H9 (cell line): ENCODE results near the gene ISCU. TPM values are rescaled to one million over a fixed set of nuclear protein-coding genes. Genes with fewer than 3 reads are reported as not detected.

Source experiments
- DNase-seq: peaks from one replicate; pipeline ENCODE4 v3.0.0-alpha.2; 2017
- H2AFZ ChIP-seq: one replicate; pipeline ENCODE4 v1.6.1; 2013; ENCODE audit warnings: mild to moderate bottlenecking, low read length, control low read depth, moderate library complexity
- H2AK5ac ChIP-seq: 2 replicates; pipeline ENCODE4 v1.6.1; 2013; ENCODE audit warnings: low read length, control low read depth, mixed read lengths; ENCODE audit not compliant: insufficient read length
- H2BK120ac ChIP-seq: one replicate; pipeline ENCODE4 v1.6.1; 2013; ENCODE audit warnings: low read depth, mild to moderate bottlenecking, low read length, control low read depth, inconsistent platforms; ENCODE audit not compliant: poor library complexity, severe bottlenecking
- H2BK12ac ChIP-seq: 2 replicates; pipeline ENCODE4 v1.6.1; 2013; ENCODE audit warnings: low read length, control low read depth, mixed read lengths, low read depth; ENCODE audit not compliant: insufficient read length
- H2BK15ac ChIP-seq: 2 replicates; pipeline ENCODE4 v1.6.1; 2013; ENCODE audit warnings: low read depth, low read length, control low read depth
- H2BK20ac ChIP-seq: one replicate; pipeline ENCODE4 v1.6.1; 2013; ENCODE audit warnings: low read depth, mild to moderate bottlenecking, low read length, control low read depth, inconsistent platforms; ENCODE audit not compliant: poor library complexity, severe bottlenecking
- H2BK5ac ChIP-seq: 2 replicates; pipeline ENCODE4 v1.6.1; 2013; ENCODE audit warnings: low read length, control low read depth, mixed read lengths; ENCODE audit not compliant: insufficient read length
- H3K14ac ChIP-seq: 2 replicates; pipeline ENCODE4 v1.6.1; 2013; ENCODE audit warnings: low read length, control low read depth; ENCODE audit not compliant: insufficient read depth
- H3K18ac ChIP-seq: 2 replicates; pipeline ENCODE4 v1.6.1; 2013; ENCODE audit warnings: low read depth, mild to moderate bottlenecking, mixed read lengths, low read length, control low read depth; ENCODE audit not compliant: insufficient read length
- H3K23ac ChIP-seq: 2 replicates; pipeline ENCODE4 v1.6.1; 2013; ENCODE audit warnings: low read length, control low read depth, mixed read lengths, low read depth; ENCODE audit not compliant: insufficient read length
- H3K23me2 ChIP-seq: 2 replicates; pipeline ENCODE4 v1.6.1; 2013; ENCODE audit warnings: low read depth, mild to moderate bottlenecking, mixed read lengths, low read length, control low read depth; ENCODE audit not compliant: insufficient read length, poor library complexity, severe bottlenecking
- H3K27ac ChIP-seq: 2 replicates; pipeline ENCODE4 v1.5.1; 2013; ENCODE audit warnings: low read length, control low read depth, mixed read lengths, low read depth; ENCODE audit not compliant: insufficient read length
- H3K27me3 ChIP-seq: 2 replicates; pipeline ENCODE4 v1.6.1; 2013; ENCODE audit warnings: low read length, control low read depth, inconsistent platforms; ENCODE audit not compliant: insufficient read depth
- H3K4ac ChIP-seq: 2 replicates; pipeline ENCODE4 v1.6.1; 2013; ENCODE audit warnings: low read depth, mild to moderate bottlenecking, control low read depth, inconsistent platforms, low read length, moderate library complexity
- H3K4me1 ChIP-seq: 2 replicates; pipeline ENCODE4 v1.6.1; 2013; ENCODE audit warnings: low read length, control low read depth, inconsistent platforms; ENCODE audit not compliant: insufficient read depth
- H3K4me2 ChIP-seq: 2 replicates; pipeline ENCODE4 v1.6.1; 2013; ENCODE audit warnings: low read length, control low read depth, mixed read lengths; ENCODE audit not compliant: insufficient read length, insufficient read depth
- H3K56ac ChIP-seq: 2 replicates; pipeline ENCODE4 v1.6.1; 2013; ENCODE audit warnings: low read depth, mild to moderate bottlenecking, mixed read lengths, low read length, control low read depth; ENCODE audit not compliant: insufficient read length
- H3K79me1 ChIP-seq: 2 replicates; pipeline ENCODE4 v1.6.1; 2013; ENCODE audit warnings: low read depth, mild to moderate bottlenecking, moderate library complexity, low read length, control low read depth, inconsistent platforms; ENCODE audit not compliant: insufficient read depth, poor library complexity, severe bottlenecking
- H3K79me2 ChIP-seq: 2 replicates; pipeline ENCODE4 v1.6.1; 2013; ENCODE audit warnings: low read length, control low read depth, inconsistent platforms; ENCODE audit not compliant: insufficient read depth
- H3K9ac ChIP-seq: 2 replicates; pipeline ENCODE4 v1.6.1; 2013; ENCODE audit warnings: low read length, control low read depth, mixed read lengths; ENCODE audit not compliant: insufficient read length; ENCODE audit errors: extremely low read depth
- H3K9me3 ChIP-seq: one replicate; pipeline ENCODE4 v1.6.1; 2013; ENCODE audit warnings: low read depth, low read length, inconsistent platforms; ENCODE audit not compliant: control insufficient read depth
- H3T11ph ChIP-seq: one replicate; pipeline ENCODE4 v1.6.1; 2013; ENCODE audit warnings: mild to moderate bottlenecking, low read length, control low read depth, inconsistent platforms
- H4K20me1 ChIP-seq: one replicate; pipeline ENCODE4 v1.6.1; 2013; ENCODE audit not compliant: control insufficient read depth, insufficient read length, insufficient read depth
- H4K5ac ChIP-seq: 2 replicates; pipeline ENCODE4 v1.6.1; 2013; ENCODE audit warnings: low read depth, mild to moderate bottlenecking, mixed read lengths, low read length, control low read depth; ENCODE audit not compliant: insufficient read length
- H4K8ac ChIP-seq: replicated peaks from 2 replicates; pipeline ENCODE4 v1.6.1; 2013; ENCODE audit warnings: low read length, control low read depth, mixed read lengths, low read depth; ENCODE audit not compliant: insufficient read length
- H4K91ac ChIP-seq: 2 replicates; pipeline ENCODE4 v1.6.1; 2013; ENCODE audit warnings: low read depth, mild to moderate bottlenecking, moderate library complexity, mixed read lengths, low read length, control low read depth; ENCODE audit not compliant: insufficient read length
- H3K27ac Mint-ChIP-seq, 3 experiments: 2 replicates in 2 of 3; 3 replicates in 1 of 3; pipeline ENCODE4 v1.8.0; 2020 to 2021; ENCODE audit warnings: mixed read lengths in 3 of 3, mild to moderate bottlenecking in 1 of 3, moderate library complexity in 1 of 3
- H3K27me3 Mint-ChIP-seq: 2 replicates; pipeline ENCODE4 v1.8.0; 2021; ENCODE audit warnings: low read depth, mild to moderate bottlenecking, moderate library complexity, mixed read lengths
- H3K36me3 Mint-ChIP-seq, 3 experiments: 2 replicates in 2 of 3; 3 replicates in 1 of 3; pipeline ENCODE4 v1.8.0; 2020 to 2021; ENCODE audit warnings: low read depth in 3 of 3, mixed read lengths in 3 of 3; ENCODE audit not compliant: insufficient read depth in 1 of 3
- H3K4me1 Mint-ChIP-seq, 2 experiments: 2 replicates each; pipeline ENCODE4 v1.8.0; 2020; ENCODE audit warnings: mixed read lengths in 2 of 2
- H3K4me3 Mint-ChIP-seq, 2 experiments: 2 replicates in 1 of 2; 3 replicates in 1 of 2; pipeline ENCODE4 v1.8.0; 2020 to 2021; ENCODE audit warnings: mild to moderate bottlenecking in 2 of 2, mixed read lengths in 2 of 2, moderate library complexity in 1 of 2
- H3K9me3 Mint-ChIP-seq, 2 experiments: 2 replicates in 1 of 2; 3 replicates in 1 of 2; pipeline ENCODE4 v1.8.0; 2020; ENCODE audit warnings: mild to moderate bottlenecking in 2 of 2, mixed read lengths in 2 of 2, moderate library complexity in 1 of 2
- WGBS: extraction: QIAGEN DNeasy Blood & Tissue Kit; methylation state at CpG from one replicate; pipeline ENCODE4 v1.1.7; 2013; ENCODE audit warnings: missing lambda C conversion rate, low lambda C conversion rate, mixed read lengths; ENCODE audit not compliant: insufficient read length; ENCODE audit errors: extremely low coverage; 5-methylcytosine and 5-hydroxymethylcytosine counted together
- total RNA-seq: library from RNA; stranded (reverse); gene quantifications from 2 replicates; pipeline ENCODE4 v1.2.1, GENCODE V29; 2021
- TF ChIP-seq, protein P1 (sequence below): fragments of 200-600 bp; sonication (generic); conservative IDR thresholded peaks from 3 replicates; pipeline ENCODE4 v1.8.0; 2021; ENCODE audit warnings: antibody characterized with exemption, mild to moderate bottlenecking

Gene ISCU
- total RNA-seq, 1 experiment from 2014 or later, result 64.9 TPM

DNA sequence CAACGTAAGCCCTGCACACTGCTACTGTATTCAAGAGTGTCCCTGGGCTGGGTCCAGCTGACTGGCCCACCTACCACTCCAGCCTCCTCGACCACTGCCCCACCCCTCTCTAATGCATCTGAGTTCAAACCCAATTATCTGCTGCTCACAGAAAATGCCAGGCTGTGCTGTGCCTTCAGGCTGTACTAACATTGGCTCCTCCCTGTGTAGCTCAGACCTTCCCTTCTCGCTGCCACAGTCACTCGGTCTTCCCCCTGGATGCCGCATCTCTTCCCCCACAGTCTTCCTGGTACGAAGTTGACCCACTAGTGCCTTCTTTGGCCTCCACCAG lies 35.3 kb upstream of the ISCU start:
- no peak overlapping the region for H4K8ac ChIP-seq
- no peak overlapping the region for H2BK120ac ChIP-seq
- no peaks in the 10 kb centered on the region for H3K27me3 Mint-ChIP-seq
- no peaks in the 10 kb centered on the region for H3K79me1 ChIP-seq
- no peak overlapping the region for H4K91ac ChIP-seq
- no peak overlapping the region for H3K4me2 ChIP-seq
- no peak overlapping the region for H2BK5ac ChIP-seq
- no peaks in the 10 kb centered on the region for H3K79me2 ChIP-seq
- no peaks in the 10 kb centered on the region for H3K4me1 Mint-ChIP-seq
- peak overlapping the region in 1 of 3 experiments; percentile 76; a peak in 3 of 7 replicates for H3K27ac Mint-ChIP-seq
- no peak overlapping the region for H3T11ph ChIP-seq
- no peak overlapping the region for H2AK5ac ChIP-seq
- no peaks in the 10 kb centered on the region for H3K9me3 Mint-ChIP-seq
- no peak overlapping the region for H3K18ac ChIP-seq
- H3K9me3 ChIP-seq, result no peaks in the 10 kb centered on the region
- DNase-seq, result no peak
- H3K36me3 Mint-ChIP-seq, result peaks cover 50 to 97% (median 94%) of the 10 kb centered on the region in 3 experiments
- no peaks in the 10 kb centered on the region for H3K23me2 ChIP-seq
- H3K27me3 ChIP-seq, result no peaks in the 10 kb centered on the region
- H2BK12ac ChIP-seq, result no peak overlapping the region
- WGBS, result no CpG with 5 or more reads among the region's 6 CpGs
- no peak overlapping the region for H2BK15ac ChIP-seq
- H3K23ac ChIP-seq, result no peak overlapping the region
- H3K4me3 Mint-ChIP-seq, result no peak overlapping the region
- H2AFZ ChIP-seq, result no peak overlapping the region
- no peak overlapping the region for H4K5ac ChIP-seq
- no peak overlapping the region for H3K14ac ChIP-seq
- no peak overlapping the region for H3K9ac ChIP-seq
- H2BK20ac ChIP-seq, result no peak overlapping the region
- H3K56ac ChIP-seq, result no peak overlapping the region
- no peak overlapping the region for H3K27ac ChIP-seq
- no peaks in the 10 kb centered on the region for H4K20me1 ChIP-seq
- no peaks in the 10 kb centered on the region for H3K4me1 ChIP-seq
- TF ChIP-seq, protein P1, sequence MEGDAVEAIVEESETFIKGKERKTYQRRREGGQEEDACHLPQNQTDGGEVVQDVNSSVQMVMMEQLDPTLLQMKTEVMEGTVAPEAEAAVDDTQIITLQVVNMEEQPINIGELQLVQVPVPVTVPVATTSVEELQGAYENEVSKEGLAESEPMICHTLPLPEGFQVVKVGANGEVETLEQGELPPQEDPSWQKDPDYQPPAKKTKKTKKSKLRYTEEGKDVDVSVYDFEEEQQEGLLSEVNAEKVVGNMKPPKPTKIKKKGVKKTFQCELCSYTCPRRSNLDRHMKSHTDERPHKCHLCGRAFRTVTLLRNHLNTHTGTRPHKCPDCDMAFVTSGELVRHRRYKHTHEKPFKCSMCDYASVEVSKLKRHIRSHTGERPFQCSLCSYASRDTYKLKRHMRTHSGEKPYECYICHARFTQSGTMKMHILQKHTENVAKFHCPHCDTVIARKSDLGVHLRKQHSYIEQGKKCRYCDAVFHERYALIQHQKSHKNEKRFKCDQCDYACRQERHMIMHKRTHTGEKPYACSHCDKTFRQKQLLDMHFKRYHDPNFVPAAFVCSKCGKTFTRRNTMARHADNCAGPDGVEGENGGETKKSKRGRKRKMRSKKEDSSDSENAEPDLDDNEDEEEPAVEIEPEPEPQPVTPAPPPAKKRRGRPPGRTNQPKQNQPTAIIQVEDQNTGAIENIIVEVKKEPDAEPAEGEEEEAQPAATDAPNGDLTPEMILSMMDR, result no peak
- no peak overlapping the region for H3K4ac ChIP-seq
